ENCODE results near the gene TRIM60. TPM values are rescaled to one million over a fixed set of nuclear protein-coding genes. Genes with fewer than 3 reads are reported as not detected.
"Not testable (repeated sequence)": the region's sequence is repeated elsewhere in the genome, so short reads cannot be mapped to it uniquely, and the experiment has no call there.

Gene TRIM60
- total RNA-seq, 4 donors from 2014 or later, result not detected

DNA sequence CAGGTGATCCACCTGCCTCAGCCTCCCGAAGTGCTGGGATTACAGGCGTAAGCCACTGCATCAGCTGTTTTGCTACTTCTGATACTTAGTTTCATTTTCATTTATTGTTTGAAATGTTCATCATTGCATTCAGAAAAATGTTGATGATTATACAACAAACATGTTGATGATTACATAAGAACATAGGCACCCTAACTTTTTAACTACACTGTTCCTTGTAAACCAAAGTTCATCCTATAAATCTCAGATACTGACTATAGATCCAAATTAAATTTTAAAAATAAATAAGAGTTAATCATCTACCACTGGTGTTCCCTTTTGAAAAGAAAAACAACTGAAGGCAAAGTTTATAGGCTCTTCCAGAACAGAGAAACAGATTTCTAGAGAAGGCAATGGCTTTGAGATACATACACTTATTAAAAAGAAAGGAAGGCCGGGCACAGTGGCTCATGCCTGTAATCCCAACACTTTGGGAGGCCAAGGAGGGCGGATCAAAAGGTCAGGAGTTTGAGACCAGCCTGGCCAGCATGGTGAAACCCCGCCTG, 45.3 kb downstream of the TRIM60 start:
- H3K9me3 ChIP-seq, result no peaks in the 10 kb centered on the region
- H3K27me3 ChIP-seq, result no peaks in the 10 kb centered on the region
- H3K4me3 ChIP-seq, result no peak overlapping the region
- no peak overlapping the region for H3K27ac ChIP-seq (replicated peaks in 1 of 4)
- H3K36me3 ChIP-seq, result peaks cover 27 to 54% (median 34%) of the 10 kb centered on the region in 4 donors
- over 99% methylated on average over 5 of the region's 5 CpGs for WGBS
- DNase-seq (ENCODE audit: extremely low spot score), result no peak
- intact Hi-C loops (cut with DNase I), result no loop called here
- TF ChIP-seq POLR2A (IDR thresholded peaks at IDR 0.05; ENCODE audit: low read depth), result no peak
- no peak for TF ChIP-seq EP300 (IDR thresholded peaks at IDR 0.05)
- TF ChIP-seq POLR2AphosphoS5 (IDR thresholded peaks at IDR 0.05), result no peak
- TF ChIP-seq, protein P1, sequence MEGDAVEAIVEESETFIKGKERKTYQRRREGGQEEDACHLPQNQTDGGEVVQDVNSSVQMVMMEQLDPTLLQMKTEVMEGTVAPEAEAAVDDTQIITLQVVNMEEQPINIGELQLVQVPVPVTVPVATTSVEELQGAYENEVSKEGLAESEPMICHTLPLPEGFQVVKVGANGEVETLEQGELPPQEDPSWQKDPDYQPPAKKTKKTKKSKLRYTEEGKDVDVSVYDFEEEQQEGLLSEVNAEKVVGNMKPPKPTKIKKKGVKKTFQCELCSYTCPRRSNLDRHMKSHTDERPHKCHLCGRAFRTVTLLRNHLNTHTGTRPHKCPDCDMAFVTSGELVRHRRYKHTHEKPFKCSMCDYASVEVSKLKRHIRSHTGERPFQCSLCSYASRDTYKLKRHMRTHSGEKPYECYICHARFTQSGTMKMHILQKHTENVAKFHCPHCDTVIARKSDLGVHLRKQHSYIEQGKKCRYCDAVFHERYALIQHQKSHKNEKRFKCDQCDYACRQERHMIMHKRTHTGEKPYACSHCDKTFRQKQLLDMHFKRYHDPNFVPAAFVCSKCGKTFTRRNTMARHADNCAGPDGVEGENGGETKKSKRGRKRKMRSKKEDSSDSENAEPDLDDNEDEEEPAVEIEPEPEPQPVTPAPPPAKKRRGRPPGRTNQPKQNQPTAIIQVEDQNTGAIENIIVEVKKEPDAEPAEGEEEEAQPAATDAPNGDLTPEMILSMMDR (IDR thresholded peaks at IDR 0.05), result no peak
- H3K4me1 ChIP-seq, result peaks cover 0 to 3% (median 0%) of the 10 kb centered on the region in 4 donors

- Histone ChIP-seq H3K27me3 (no peaks in the 10 kb centered on the region), H3K27ac (replicated peaks in 1 of 4) (no peak overlapping the region), H3K36me3 (peaks cover 32 to 62% (median 41%) of the 10 kb centered on the region in 4 donors), H3K4me1 (peaks cover 0 to 3% (median 0%) of the 10 kb centered on the region in 4 donors), H3K9me3 (no peaks in the 10 kb centered on the region), H3K4me3 (no peak overlapping the region)
- peak; percentile 37 for DNase-seq (ENCODE audit: extremely low spot score)
- intact Hi-C loops (cut with DNase I), result no loop called here
- no peak for TF ChIP-seq POLR2AphosphoS5 (IDR thresholded peaks at IDR 0.05)
- TF ChIP-seq, protein P1 (IDR thresholded peaks at IDR 0.05), result no peak
- TF ChIP-seq POLR2A (IDR thresholded peaks at IDR 0.05; ENCODE audit: low read depth), result no peak
- TF ChIP-seq EP300 (IDR thresholded peaks at IDR 0.05), result no peak
- 22% methylated on average over 6 of the region's 6 CpGs for WGBS
Measured at GRCh38 chr4:165079476-165079875, 47.7 kb downstream of the TRIM60 start.

- H3K4me1 ChIP-seq; intact Hi-C loops (cut with DNase I); H3K27me3 ChIP-seq; H3K9me3 ChIP-seq; H3K27ac ChIP-seq (replicated peaks in 1 of 4); H3K4me3 ChIP-seq: not testable (repeated sequence)
- 99% methylated on average over 7 of the region's 7 CpGs for WGBS
- H3K36me3 ChIP-seq, result peaks cover 44 to 70% (median 55%) of the 10 kb centered on the region in 4 donors
- peak; percentile 34 for DNase-seq (ENCODE audit: extremely low spot score)
Measured at GRCh38 chr4:165084787-165085186, 53.0 kb downstream of the TRIM60 start.

DNA sequence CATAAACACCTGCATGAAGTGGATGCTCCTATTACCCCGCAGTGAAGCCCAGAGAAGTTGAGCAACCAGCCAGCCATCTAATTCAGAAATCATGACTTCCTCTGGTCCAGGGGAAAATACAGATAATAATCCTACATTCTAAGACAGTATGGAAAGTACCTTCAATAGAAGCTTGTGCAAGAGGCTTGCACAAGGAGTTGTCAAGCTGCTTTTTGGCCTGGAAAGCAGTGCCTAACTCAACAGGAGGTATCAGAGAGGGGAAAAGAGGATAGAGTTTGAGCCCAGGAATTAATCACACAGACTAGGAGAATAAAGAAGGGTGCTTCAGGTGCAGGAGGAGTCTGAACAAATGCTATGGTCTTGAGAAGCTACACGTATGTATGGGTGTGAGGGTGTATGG, 54.1 kb downstream of the TRIM60 start:
- peak; percentile 75 for DNase-seq (ENCODE audit: extremely low spot score)
- TF ChIP-seq POLR2AphosphoS5 (IDR thresholded peaks at IDR 0.05) (no peak), POLR2A (IDR thresholded peaks at IDR 0.05; ENCODE audit: low read depth) (no peak), EP300 (IDR thresholded peaks at IDR 0.05) (no peak)
- TF ChIP-seq, protein P1 (IDR thresholded peaks at IDR 0.05), result no peak
- 91% methylated on average over 2 of the region's 2 CpGs for WGBS
- no peaks in the 10 kb centered on the region for H3K4me1 ChIP-seq
- no peaks in the 10 kb centered on the region for H3K9me3 ChIP-seq
- H3K27ac ChIP-seq (replicated peaks in 1 of 4), result no peak overlapping the region
- H3K36me3 ChIP-seq, result peaks cover 44 to 72% (median 55%) of the 10 kb centered on the region in 4 donors
- intact Hi-C loops (cut with DNase I), result no loop called here
- H3K4me3 ChIP-seq, result no peak overlapping the region
- H3K27me3 ChIP-seq, result no peaks in the 10 kb centered on the region

DNA sequence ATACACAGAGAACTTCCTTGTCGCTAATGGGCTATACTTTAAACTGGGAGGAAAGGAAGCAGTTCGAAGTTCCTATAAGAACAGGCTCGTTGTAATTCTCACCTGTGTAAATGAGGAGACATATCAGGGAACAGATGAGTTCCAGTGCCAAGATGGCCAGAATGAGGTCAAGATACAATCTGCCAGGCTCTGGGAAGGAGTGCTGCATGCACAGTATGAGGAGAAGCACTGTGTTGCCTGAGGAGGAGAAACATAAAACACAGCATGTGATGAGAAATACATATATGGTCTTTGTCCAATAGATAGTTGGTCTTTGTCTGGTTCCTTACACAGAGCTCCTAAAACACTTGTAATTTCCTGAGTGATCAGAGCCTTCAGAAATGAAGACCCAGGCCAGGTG, 56.6 kb downstream of the TRIM60 start:
- H3K27me3 ChIP-seq, result no peaks in the 10 kb centered on the region
- peaks cover 44 to 94% (median 58%) of the 10 kb centered on the region in 4 donors for H3K36me3 ChIP-seq
- intact Hi-C loops (cut with DNase I), result no loop called here
- DNase-seq (ENCODE audit: extremely low spot score), result peak; percentile 19
- TF ChIP-seq EP300 (IDR thresholded peaks at IDR 0.05) (no peak), POLR2A (IDR thresholded peaks at IDR 0.05; ENCODE audit: low read depth) (no peak), POLR2AphosphoS5 (IDR thresholded peaks at IDR 0.05) (no peak)
- TF ChIP-seq, protein P1 (IDR thresholded peaks at IDR 0.05), result no peak
- H3K4me1 ChIP-seq, result no peaks in the 10 kb centered on the region
- H3K4me3 ChIP-seq, result no peak overlapping the region
- H3K9me3 ChIP-seq, result no peaks in the 10 kb centered on the region
- WGBS, result 90% methylated on average over 3 of the region's 3 CpGs
- H3K27ac ChIP-seq (replicated peaks in 1 of 4), result no peak overlapping the region

Small RNA genes within 50 kb of the gene (small RNA-seq; reads per million reads assigned to genes)
- gene AC106872.12, result 0 reads per million in 3 donors

Other genes starting within 250 kb of the TRIM60 start
- not detected for gene APELA, start 154.8 kb upstream of the TRIM60 start, total RNA-seq
- gene TRIM61, start 54.3 kb upstream of the TRIM60 start, total RNA-seq, result 1 to 10 TPM in 1 of 4 donors, under 1 TPM in 2, not detected in 1; 0.33 to 1.2 (median 0.46) TPM
- gene TRIM75, start 21.9 kb downstream of the TRIM60 start, total RNA-seq, result not detected
- 10 to 100 TPM; 11.6 to 19.1 (median 14.1) TPM for gene TMEM192, start 80.9 kb downstream of the TRIM60 start, total RNA-seq
- gene KLHL2, start 175.6 kb downstream of the TRIM60 start, total RNA-seq, result 10 to 100 TPM; 23.5 to 35.3 (median 27.2) TPM

Data from esophagus muscularis mucosa (tissue), 4 donors.